ENCODE results near the gene HSD3B7.

GRCh38 chr16:31010585-31011325, 25.7 kb downstream of the HSD3B7 start, which contains the start of gene STX1B:
- TF ChIP-seq CTCF (IDR thresholded peaks at IDR 0.05; ENCODE audit: insufficient read depth, low read length) = no peak
- no peak for TF ChIP-seq REST (IDR thresholded peaks at IDR 0.05; ENCODE audit: insufficient replicate concordance, low read depth)
- TF ChIP-seq POLR2AphosphoS5 (IDR thresholded peaks at IDR 0.05; ENCODE audit: low read depth) = no peak

All from HL-60 (cell line).